Fibroblast of lung (primary cell): ENCODE data around the gene NFE2L1. TPM values are rescaled to one million over a fixed set of nuclear protein-coding genes. Genes with fewer than 3 reads are reported as not detected.

ENCODE experiments used
- DNase-seq, 2 donors: peaks; one replicate each; pipeline versions ENCODE4 v3.0.0 to v3.0.0-alpha.2; 2010; ENCODE audit warnings: low read depth in 2 of 2
- H2AFZ ChIP-seq: 2 replicates; pipeline ENCODE4 v1.5.1; 2012; ENCODE audit warnings: low read length, control low read depth, inconsistent platforms
- H3K27ac ChIP-seq: 2 replicates; pipeline ENCODE4 v1.5.1; 2011; ENCODE audit warnings: low read length, control low read depth; ENCODE audit not compliant: insufficient read depth
- H3K27me3 ChIP-seq: 2 replicates; pipeline ENCODE4 v1.5.1; 2011; ENCODE audit warnings: mild to moderate bottlenecking, low read length; ENCODE audit not compliant: control insufficient read depth, insufficient read depth
- H3K36me3 ChIP-seq: 2 replicates; pipeline ENCODE4 v1.5.1; 2011; ENCODE audit warnings: low read length; ENCODE audit not compliant: control insufficient read depth, insufficient read depth
- H3K4me1 ChIP-seq: 2 replicates; pipeline ENCODE4 v1.5.1; 2011; ENCODE audit warnings: low read length; ENCODE audit not compliant: control insufficient read depth, insufficient read depth; ENCODE audit errors: extremely low read depth
- H3K4me2 ChIP-seq: 2 replicates; pipeline ENCODE4 v1.5.1; 2011; ENCODE audit warnings: low read length, control low read depth; ENCODE audit not compliant: insufficient read depth; ENCODE audit errors: extremely low read depth
- H3K4me3 ChIP-seq, 4 experiments: fragments of 200-600 bp in 1 of 4; sonication (generic) in 1 of 4; replicated peaks in 1 of 4; 2 replicates each; pipeline ENCODE4 v1.5.1; 2011 to 2016; ENCODE audit warnings: low read length in 4 of 4, low read depth in 3 of 4, mild to moderate bottlenecking in 3 of 4, control low read depth in 2 of 4, inconsistent platforms in 1 of 4, mixed read lengths in 1 of 4; ENCODE audit not compliant: insufficient read depth in 1 of 4; ENCODE audit errors: control extremely low read depth in 1 of 4
- H3K79me2 ChIP-seq: 2 replicates; pipeline ENCODE4 v1.5.1; 2012; ENCODE audit warnings: mild to moderate bottlenecking, low read length, inconsistent platforms; ENCODE audit not compliant: control insufficient read depth, insufficient read depth
- H3K9ac ChIP-seq: 2 replicates; pipeline ENCODE4 v1.5.1; 2011; ENCODE audit warnings: mild to moderate bottlenecking, low read length, control low read depth; ENCODE audit not compliant: insufficient read depth
- H3K9me3 ChIP-seq: 2 replicates; pipeline ENCODE4 v1.5.1; 2012; ENCODE audit warnings: low read depth, low read length; ENCODE audit not compliant: control insufficient read depth, insufficient read depth
- H4K20me1 ChIP-seq: 2 replicates; pipeline ENCODE4 v1.5.1; 2011; ENCODE audit warnings: low read length; ENCODE audit not compliant: control insufficient read depth, insufficient read depth; ENCODE audit errors: extremely low read depth
- CTCF ChIP-seq, 2 donors: IDR thresholded peaks in 1 of 2; conservative IDR thresholded peaks in 1 of 2; 1 replicate in 1 of 2; 2 replicates in 1 of 2; pipeline ENCODE4 v1.5.1; 2011 to 2012; ENCODE audit warnings: low read length in 2 of 2, control low read depth in 1 of 2, inconsistent platforms in 1 of 2, low read depth in 1 of 2, mild to moderate bottlenecking in 1 of 2
- EZH2 ChIP-seq: IDR thresholded peaks from 2 replicates; pipeline ENCODE4 v1.5.1; 2012; ENCODE audit warnings: low read length, control low read depth, mild to moderate bottlenecking; ENCODE audit errors: missing control alignments
- polyA plus RNA-seq, 2 donors: library from polyadenylated mRNA; depleted of rRNA in 1 of 2; stranded (reverse) in 1 of 2; unstranded in 1 of 2; fragments of >200 nt; gene quantifications; 2 replicates each; pipeline ENCODE4 v1.2.1, GENCODE V29; 2011 to 2012; ENCODE audit warnings: missing spikeins in 1 of 2
- total RNA-seq: library from RNA; depleted of rRNA; stranded (reverse); fragments of >200 nt; gene quantifications from 2 replicates; pipeline ENCODE4 v1.2.1, GENCODE V29; 2014

Gene NFE2L1
- total and polyA plus RNA-seq, 2 donors (not counting 1 experiment from before 2014, with no cell fraction given) = 162 to 200 TPM

- H3K79me2 ChIP-seq = peaks cover 38% of the 10 kb centered on the region
- no peak overlapping the region for H2AFZ ChIP-seq
- H3K4me3 ChIP-seq = peak overlapping the region in 2 of 4 experiments; percentile 69 to 93
- H3K27me3 ChIP-seq = no peaks in the 10 kb centered on the region
- H3K9ac ChIP-seq = no peak overlapping the region
- H3K4me1 ChIP-seq = peaks cover 34% of the 10 kb centered on the region
- TF ChIP-seq EZH2 = no peak
- no peak for TF ChIP-seq CTCF (conservative IDR thresholded peaks at IDR 0.05 in 1 of 2, IDR thresholded peaks at IDR 0.05 in 1 of 2; ENCODE audit: low read depth in 1 of 2, low read length in 2 of 2)
- no peak overlapping the region for H3K27ac ChIP-seq
- DNase-seq = peak; percentile 47 to 95
- H4K20me1 ChIP-seq = no peaks in the 10 kb centered on the region
- peaks cover 32% of the 10 kb centered on the region for H3K36me3 ChIP-seq
- H3K9me3 ChIP-seq = no peaks in the 10 kb centered on the region
- H3K4me2 ChIP-seq = no peak overlapping the region
Measured at GRCh38 chr17:48055531-48056245, 7.5 kb downstream of the NFE2L1 start.

- TF ChIP-seq CTCF (conservative IDR thresholded peaks at IDR 0.05 in 1 of 2, IDR thresholded peaks at IDR 0.05 in 1 of 2; ENCODE audit: low read depth in 1 of 2, low read length in 2 of 2) (no peak), EZH2 (no peak)
- H3K27ac ChIP-seq = no peak overlapping the region
- H3K79me2 ChIP-seq = peaks cover 32% of the 10 kb centered on the region
- no peak for DNase-seq
- no peak overlapping the region for H2AFZ ChIP-seq
- H3K4me2 ChIP-seq = no peak overlapping the region
- H3K4me1 ChIP-seq = peaks cover 28% of the 10 kb centered on the region
- no peaks in the 10 kb centered on the region for H4K20me1 ChIP-seq
- no peak overlapping the region for H3K9ac ChIP-seq
- H3K4me3 ChIP-seq = peak overlapping the region in 1 of 4 experiments; percentile 69
- peaks cover 29% of the 10 kb centered on the region for H3K36me3 ChIP-seq
- no peaks in the 10 kb centered on the region for H3K27me3 ChIP-seq
- no peaks in the 10 kb centered on the region for H3K9me3 ChIP-seq
Measured at GRCh38 chr17:48056246-48056745, 8.1 kb downstream of the NFE2L1 start.

GRCh38 chr17:48056879-48057278, 8.7 kb downstream of the NFE2L1 start:
- Histone ChIP-seq H3K4me2 (no peak overlapping the region), H3K4me3 (no peak overlapping the region), H3K9ac (no peak overlapping the region), H2AFZ (no peak overlapping the region), H3K4me1 (peaks cover 24% of the 10 kb centered on the region), H3K79me2 (peaks cover 30% of the 10 kb centered on the region), H3K36me3 (peaks cover 31% of the 10 kb centered on the region), H3K9me3 (no peaks in the 10 kb centered on the region), H3K27ac (no peak overlapping the region), H3K27me3 (no peaks in the 10 kb centered on the region), H4K20me1 (no peaks in the 10 kb centered on the region)
- TF ChIP-seq EZH2 (no peak), CTCF (conservative IDR thresholded peaks at IDR 0.05 in 1 of 2, IDR thresholded peaks at IDR 0.05 in 1 of 2; ENCODE audit: low read depth in 1 of 2, low read length in 2 of 2) (no peak)
- DNase-seq = no peak
